GM19455 (cell line): Measurements from ENCODE around the gene PDGFB.

Experiments
- ATAC-seq: cut with Tn5 transposase; IDR thresholded peaks from one replicate; pipeline ENCODE4 v1.9.1; 2021; ENCODE audit not compliant: unreplicated experiment

PDGFB gene

DNA sequence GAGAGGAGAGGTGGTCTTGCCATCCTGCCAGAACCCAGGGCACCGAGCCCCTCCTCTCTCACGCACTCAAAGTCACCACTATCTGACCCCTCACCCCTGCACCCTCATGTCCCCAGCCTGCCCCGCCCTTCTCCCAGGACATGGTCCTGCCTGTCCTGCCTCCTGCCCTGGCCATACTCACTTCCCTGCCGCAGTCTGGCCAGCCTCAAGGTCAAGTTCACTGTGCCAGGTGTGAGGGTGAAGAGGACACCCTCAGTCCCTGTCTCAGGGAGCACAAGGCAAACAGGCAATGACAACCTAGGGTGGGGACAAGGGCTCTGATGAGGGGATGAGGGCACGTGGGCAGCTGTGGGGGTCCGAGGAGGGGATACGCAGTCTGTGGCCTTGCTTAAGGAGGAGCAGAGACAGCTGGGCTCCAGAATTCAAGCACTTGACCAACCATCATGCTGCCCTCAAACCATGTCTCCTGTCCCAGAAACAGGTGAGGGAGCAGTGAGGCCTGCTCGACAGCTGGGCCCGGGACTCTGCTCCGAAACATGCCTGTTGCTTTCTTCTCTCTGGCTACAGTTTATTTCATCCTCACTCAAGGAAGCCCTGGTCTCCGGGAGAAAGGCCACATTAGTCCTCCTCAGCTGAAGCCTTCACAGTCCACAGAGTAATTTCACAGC, 36.6 kb downstream of the PDGFB start:
- ATAC-seq = no peak

GRCh38 chr22:39207141-39208012, 37.4 kb downstream of the PDGFB start:
- ATAC-seq = no peak

- no peak for ATAC-seq
Measured at GRCh38 chr22:39206491-39206890, 38.3 kb downstream of the PDGFB start.

DNA sequence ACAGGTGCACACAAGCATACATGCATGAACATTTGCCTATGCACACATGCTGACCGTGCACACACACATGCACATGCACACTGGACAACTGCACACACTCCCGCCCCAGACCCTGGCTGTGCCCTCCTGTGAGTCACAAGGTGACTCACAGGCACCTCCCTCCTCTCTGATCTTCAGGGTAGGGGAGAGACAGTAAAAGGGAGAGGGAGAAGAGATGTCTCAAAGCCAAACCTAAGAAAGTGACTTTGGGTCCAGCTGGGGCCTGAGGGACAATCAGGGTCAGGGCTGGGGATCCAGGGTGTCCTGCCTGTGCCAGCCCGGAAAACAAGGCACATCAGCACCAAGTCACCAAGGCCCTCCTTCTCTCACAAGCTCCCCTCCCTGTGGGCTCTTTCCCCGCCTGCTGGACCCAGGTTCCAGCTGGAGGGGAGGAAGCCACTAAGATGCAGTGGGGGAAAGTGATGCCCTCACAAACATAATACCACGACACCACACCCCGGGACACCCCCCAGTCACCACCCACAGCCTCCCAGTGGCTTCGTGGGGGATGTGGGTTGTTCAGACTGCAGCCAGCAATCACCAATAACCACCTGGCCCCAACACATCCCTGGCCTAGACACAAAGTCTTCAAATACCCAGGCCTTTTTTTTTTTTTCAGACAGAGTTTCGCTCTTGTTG, 39.3 kb downstream of the PDGFB start:
- no peak for ATAC-seq

DNA sequence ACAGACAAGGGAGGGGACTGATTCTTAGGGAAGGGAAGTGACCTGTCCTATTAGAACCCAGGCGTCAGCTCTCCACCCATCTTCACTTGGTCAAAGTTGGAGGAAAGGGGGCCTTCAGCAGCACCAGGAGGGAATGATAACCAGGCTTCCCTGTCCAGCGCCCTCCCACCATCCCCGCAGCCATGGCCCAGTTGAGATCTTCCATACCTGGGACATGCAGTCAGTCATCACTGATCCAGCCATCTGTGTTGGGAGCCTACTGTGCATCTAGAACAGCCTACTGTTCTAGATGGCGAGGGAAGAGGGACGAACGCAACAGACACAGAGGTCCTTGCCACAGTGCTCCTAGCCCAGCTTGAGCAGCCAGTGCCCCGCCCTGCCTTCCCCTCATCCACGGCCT, 40.6 kb downstream of the PDGFB start:
- no peak for ATAC-seq

DNA sequence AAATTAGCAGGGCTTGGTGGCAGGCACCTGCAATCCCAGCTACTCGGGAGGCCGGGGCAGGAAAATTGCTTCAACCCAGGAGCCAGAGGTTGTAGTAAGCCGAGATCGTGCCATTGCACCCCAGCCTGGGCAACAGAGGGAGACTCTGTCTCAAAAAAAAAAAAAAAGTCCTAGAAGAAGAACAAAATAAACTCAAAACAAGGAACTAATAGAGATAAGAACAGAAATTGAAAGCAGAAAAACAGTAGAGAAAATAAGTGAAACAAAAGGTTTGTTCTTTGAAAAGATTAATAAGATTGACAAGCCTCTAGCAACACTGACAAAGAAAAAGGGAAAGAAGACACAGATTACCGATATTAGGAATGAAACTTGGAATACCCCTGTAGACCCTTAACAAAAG, 47.2 kb downstream of the PDGFB start:
- no peak for ATAC-seq

DNA sequence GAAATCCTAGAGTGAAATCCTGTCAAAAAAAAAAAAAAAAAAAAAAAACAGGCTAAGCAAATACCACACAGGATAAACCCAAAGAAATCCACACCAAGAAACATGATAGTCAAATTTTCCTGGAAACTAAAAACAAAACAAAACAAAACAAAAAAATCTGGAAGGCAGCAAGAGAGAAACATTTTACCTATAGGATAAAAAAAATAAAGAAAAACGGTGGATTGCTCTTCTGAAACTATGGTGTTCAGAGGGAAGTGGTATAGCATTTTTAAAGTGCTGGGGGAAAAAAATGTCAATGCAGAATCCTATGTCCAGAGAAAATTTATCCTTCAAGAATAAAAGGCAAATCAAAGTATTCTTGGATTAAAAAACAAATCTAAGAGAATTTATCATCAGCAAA, 50.7 kb downstream of the PDGFB start:
- ATAC-seq = no peak

GRCh38 chr22:39188809-39189208, 56.0 kb downstream of the PDGFB start:
- ATAC-seq = no peak

- ATAC-seq = no peak
Measured at GRCh38 chr22:39185601-39186012, 59.2 kb downstream of the PDGFB start.

- ATAC-seq = no peak
Measured at GRCh38 chr22:39184586-39185577, 59.9 kb downstream of the PDGFB start.

GRCh38 chr22:39183991-39184585, 60.7 kb downstream of the PDGFB start:
- no peak for ATAC-seq

DNA sequence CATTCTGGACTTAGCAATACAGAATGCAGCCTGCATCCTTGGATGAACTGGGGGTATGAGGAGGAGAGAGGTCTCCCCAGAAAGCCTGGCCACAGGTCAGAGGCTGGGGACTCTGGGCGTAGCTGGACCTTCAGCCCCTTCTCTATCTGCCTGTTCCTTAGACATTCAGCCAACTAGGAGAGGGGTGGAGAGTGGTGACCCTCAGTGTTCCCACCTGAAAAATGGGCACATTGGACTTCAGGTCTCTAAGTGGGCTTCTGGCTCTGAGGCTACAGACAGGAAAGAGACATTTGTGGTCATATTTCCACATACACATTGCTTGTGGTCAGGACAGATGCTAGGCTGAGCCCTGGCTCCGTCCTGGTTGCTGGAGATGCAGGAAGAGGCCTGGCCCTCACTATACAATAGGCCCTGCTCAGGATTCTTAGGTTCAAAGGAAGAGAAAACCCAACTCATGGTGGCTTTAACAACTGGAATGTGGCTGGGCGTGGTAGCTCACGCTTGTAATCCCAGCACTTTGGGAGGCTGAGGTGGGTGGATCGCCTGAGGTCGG, 62.2 kb downstream of the PDGFB start:
- no peak for ATAC-seq

GRCh38 chr22:39181778-39182177, 63.0 kb downstream of the PDGFB start:
- ATAC-seq = no peak

DNA sequence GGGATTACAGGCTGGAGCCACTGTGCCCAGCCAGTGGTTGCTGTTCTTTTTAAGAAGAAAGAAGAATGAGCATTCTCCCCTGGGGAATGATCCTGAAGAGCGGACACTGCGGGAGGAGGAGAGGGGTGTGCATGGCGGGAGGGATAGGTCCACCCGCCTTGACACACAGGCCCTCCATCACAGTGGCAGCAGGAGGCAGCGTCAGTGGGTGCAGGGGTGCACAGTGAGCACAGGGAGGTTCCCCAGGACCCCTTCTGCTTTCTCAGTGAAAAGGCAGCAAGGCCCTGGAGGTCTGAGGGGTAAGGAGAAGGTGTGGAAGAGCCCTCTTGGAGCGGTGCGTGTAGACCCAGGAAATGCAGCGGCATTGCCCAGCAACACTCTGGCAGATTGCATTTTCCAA, 63.4 kb downstream of the PDGFB start:
- no peak for ATAC-seq

DNA sequence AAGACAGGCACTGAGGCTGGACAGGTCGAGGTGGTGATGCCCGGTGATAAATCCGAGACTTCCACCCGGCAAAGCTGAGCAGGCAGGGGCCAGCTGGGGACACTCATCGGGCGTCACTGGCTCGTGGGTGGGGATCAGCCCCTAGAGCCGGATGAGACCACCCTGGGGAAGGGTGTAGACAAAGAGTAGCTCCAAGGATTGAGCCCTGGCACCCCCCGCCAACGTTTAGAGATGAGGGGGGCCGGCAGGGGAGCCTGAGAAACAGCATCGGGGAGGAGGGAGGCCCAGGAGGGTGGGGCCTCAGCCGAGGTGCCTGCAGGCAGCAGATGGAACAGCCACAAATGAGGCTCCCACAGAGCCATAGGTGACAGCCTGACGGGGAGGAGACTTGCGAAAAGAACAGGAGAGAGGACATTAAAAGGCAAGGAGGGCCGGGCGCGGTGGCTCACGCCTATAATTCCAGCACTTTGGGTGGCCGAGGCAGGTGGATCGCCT, 64.9 kb downstream of the PDGFB start:
- no peak for ATAC-seq

DNA sequence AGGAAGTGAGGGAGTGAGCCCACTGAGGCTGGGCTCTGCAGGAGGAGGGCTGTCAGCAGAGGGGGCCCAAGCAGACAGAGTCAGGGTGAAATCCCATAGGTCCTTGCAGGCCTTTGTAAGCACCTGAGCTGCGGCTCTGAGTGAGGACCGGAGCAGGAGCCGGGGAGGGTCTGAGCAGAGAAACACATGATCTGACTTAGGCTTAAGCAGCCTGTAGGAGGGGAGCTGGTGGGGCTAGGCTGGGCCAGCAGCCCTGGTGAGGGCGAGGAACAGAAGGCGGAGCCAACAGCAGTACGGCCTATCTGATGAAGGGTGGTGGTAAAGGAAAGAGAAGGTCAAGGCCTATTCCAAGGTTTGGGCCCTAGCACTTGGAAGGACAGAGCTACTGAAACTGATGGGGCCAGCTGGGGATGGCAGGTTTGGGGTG, 65.4 kb downstream of the PDGFB start:
- no peak for ATAC-seq

- ATAC-seq = no peak
Measured at GRCh38 chr22:39178206-39179111, 66.3 kb downstream of the PDGFB start.

GRCh38 chr22:39177791-39178190, 67.0 kb downstream of the PDGFB start:
- no peak for ATAC-seq

GRCh38 chr22:39177456-39177775, 67.4 kb downstream of the PDGFB start:
- ATAC-seq = no peak
